GM12872 (cell line): ENCODE results near the gene ATP1A1.

Experiments
- CTCF ChIP-seq: IDR thresholded peaks from 3 replicates; pipeline ENCODE4 v1.5.1; 2011; ENCODE audit warnings: low read depth, mild to moderate bottlenecking, low read length, moderate library complexity; ENCODE audit not compliant: insufficient read depth

Gene ATP1A1

GRCh38 chr1:116372651-116373430, at the start of gene ATP1A1:
Gene ATP1A1 (plus strand): TSS chr1:116373244. CDS start chr1:116373512, 268 bp downstream.
- TF ChIP-seq CTCF: no peak

- TF ChIP-seq CTCF: no peak
These were observed 49.6 kb upstream of the ATP1A1 start for GRCh38 chr1:116323491-116323890.

- TF ChIP-seq CTCF: no peak
These were observed 48.6 kb upstream of the ATP1A1 start for GRCh38 chr1:116324411-116324810.

GRCh38 chr1:116325104-116325503, 47.9 kb upstream of the ATP1A1 start:
- no peak for TF ChIP-seq CTCF

- TF ChIP-seq CTCF: no peak
These were observed 47.1 kb upstream of the ATP1A1 start for GRCh38 chr1:116325922-116326321.

- no peak for TF ChIP-seq CTCF
These were observed 46.6 kb upstream of the ATP1A1 start for GRCh38 chr1:116326486-116326885.

- no peak for TF ChIP-seq CTCF
These were observed 44.4 kb upstream of the ATP1A1 start for GRCh38 chr1:116328671-116329070.
